GM21825 (cell line): Measurements from ENCODE around the gene NRG3.

ENCODE experiments used
- ATAC-seq: cut with Tn5 transposase; IDR thresholded peaks from one replicate; pipeline ENCODE4 v1.9.1; 2021; ENCODE audit warnings: mild to moderate bottlenecking, moderate library complexity; ENCODE audit not compliant: unreplicated experiment

NRG3 gene

GRCh38 chr10:82084496-82084895 lies 209.5 kb downstream of the NRG3 start:
- ATAC-seq, result no peak

GRCh38 chr10:82084904-82085303 lies 209.9 kb downstream of the NRG3 start:
- no peak for ATAC-seq

- ATAC-seq, result no peak
These were observed 214.3 kb downstream of the NRG3 start for GRCh38 chr10:82089327-82089726.

- no peak for ATAC-seq
These were observed 216.4 kb downstream of the NRG3 start for GRCh38 chr10:82091413-82091812.

- ATAC-seq, result no peak
These were observed 217.1 kb downstream of the NRG3 start for GRCh38 chr10:82092111-82092510.

GRCh38 chr10:82124713-82125112 lies 249.7 kb downstream of the NRG3 start:
- no peak for ATAC-seq

GRCh38 chr10:82128527-82128926 lies 253.5 kb downstream of the NRG3 start:
- ATAC-seq, result no peak

GRCh38 chr10:82136103-82136502 lies 261.1 kb downstream of the NRG3 start:
- no peak for ATAC-seq

- ATAC-seq, result no peak
These were observed 269.2 kb downstream of the NRG3 start for GRCh38 chr10:82144153-82144552.

- ATAC-seq, result no peak
These were observed 273.8 kb downstream of the NRG3 start for GRCh38 chr10:82148764-82149163.

GRCh38 chr10:82149674-82150073 lies 274.7 kb downstream of the NRG3 start:
- ATAC-seq, result no peak

- no peak for ATAC-seq
These were observed 275.3 kb downstream of the NRG3 start for GRCh38 chr10:82150123-82150900.

GRCh38 chr10:82160307-82160706 lies 285.3 kb downstream of the NRG3 start:
- no peak for ATAC-seq

- ATAC-seq, result no peak
These were observed 286.3 kb downstream of the NRG3 start for GRCh38 chr10:82161264-82161663.

GRCh38 chr10:82162549-82163195 lies 287.7 kb downstream of the NRG3 start:
- no peak for ATAC-seq

- ATAC-seq, result no peak
These were observed 296.9 kb downstream of the NRG3 start for GRCh38 chr10:82171899-82172298.

GRCh38 chr10:82176587-82176986 lies 301.6 kb downstream of the NRG3 start:
- no peak for ATAC-seq

- no peak for ATAC-seq
These were observed 315.7 kb downstream of the NRG3 start for GRCh38 chr10:82190432-82191260.

- ATAC-seq, result no peak
These were observed 316.7 kb downstream of the NRG3 start for GRCh38 chr10:82191653-82192052.

- no peak for ATAC-seq
These were observed 317.7 kb downstream of the NRG3 start for GRCh38 chr10:82192665-82193064.

- ATAC-seq, result no peak
These were observed 319.4 kb downstream of the NRG3 start for GRCh38 chr10:82194419-82194818.

- no peak for ATAC-seq
These were observed 331.8 kb downstream of the NRG3 start for GRCh38 chr10:82206831-82207230.
